D721Med (cell line): ENCODE measurements around the gene RFC4.

Source experiments
- DNase-seq: peaks from one replicate; pipeline ENCODE4 v3.0.0; 2011; ENCODE audit warnings: low spot score; ENCODE audit not compliant: insufficient read length
- FAIRE-seq: peaks from 2 replicates; lab custom pipeline; 2011; peaks lifted over from hg19 to GRCh38; lab: Jason Lieb, UNC
- CTCF ChIP-seq: IDR thresholded peaks from 2 replicates; pipeline ENCODE4 v1.5.1; 2012; ENCODE audit warnings: mild to moderate bottlenecking, control low read depth; ENCODE audit not compliant: insufficient read depth; ENCODE audit errors: missing control alignments

RFC4 gene

GRCh38 chr3:186784820-186785494 is 21.3 kb downstream of the RFC4 start:
- TF ChIP-seq CTCF = no peak
- no peak for FAIRE-seq
- DNase-seq = no peak

- no peak for TF ChIP-seq CTCF
- FAIRE-seq (no peak), DNase-seq (no peak)
Measured at GRCh38 chr3:186783731-186784515, 22.4 kb downstream of the RFC4 start.

- FAIRE-seq = no peak
- peak; percentile 48 for DNase-seq
- TF ChIP-seq CTCF = no peak
Measured at GRCh38 chr3:186783058-186783730, 23.1 kb downstream of the RFC4 start, which contains the start of gene EIF4A2. Gene EIF4A2, plus strand, starts transcription at chr3:186783577. Its CDS starts 34 bp downstream, at chr3:186783611.

GRCh38 chr3:186782542-186783057 is 23.7 kb downstream of the RFC4 start:
- DNase-seq = no peak
- no peak for TF ChIP-seq CTCF
- no peak for FAIRE-seq

GRCh38 chr3:186779204-186779603 is 27.1 kb downstream of the RFC4 start:
- no peak for DNase-seq
- no peak for FAIRE-seq
- TF ChIP-seq CTCF = no peak

GRCh38 chr3:186775999-186776398 is 30.3 kb downstream of the RFC4 start:
- DNase-seq (no peak), FAIRE-seq (no peak)
- peak; percentile 9 for TF ChIP-seq CTCF
